WI38 (cell line): ENCODE measurements around the gene SUSD2.

Experiments
- H3K4me3 ChIP-seq: 2 replicates; pipeline ENCODE4 v1.5.1; 2011; ENCODE audit warnings: low read depth, mild to moderate bottlenecking, control low read depth, low read length
- CTCF ChIP-seq: IDR thresholded peaks from 2 replicates; pipeline ENCODE4 v1.5.1; 2012; ENCODE audit warnings: low read depth, mild to moderate bottlenecking, control low read depth, low read length

The SUSD2 gene

GRCh38 chr22:24177045-24177444 is 4.2 kb upstream of the SUSD2 start:
- no peak for TF ChIP-seq CTCF

GRCh38 chr22:24177456-24177855 is 3.8 kb upstream of the SUSD2 start:
- no peak overlapping the region for H3K4me3 ChIP-seq
- no peak for TF ChIP-seq CTCF

More at GRCh38 chr22:24177045-24177444, 4.2 kb upstream of the SUSD2 start:
- no peak overlapping the region for H3K4me3 ChIP-seq

GRCh38 chr22:24178021-24178431 is 3.3 kb upstream of the SUSD2 start:
- H3K4me3 ChIP-seq: no peak overlapping the region
- no peak for TF ChIP-seq CTCF

GRCh38 chr22:24178502-24179440 is 2.5 kb upstream of the SUSD2 start:
- H3K4me3 ChIP-seq: no peak overlapping the region
- no peak; the same call in 1 of the 2 replicates for TF ChIP-seq CTCF

GRCh38 chr22:24179478-24180210 is 1.6 kb upstream of the SUSD2 start:
- H3K4me3 ChIP-seq: no peak overlapping the region
- TF ChIP-seq CTCF: no peak

GRCh38 chr22:24180316-24181087 is 785 bp upstream of the SUSD2 start:
- no peak for TF ChIP-seq CTCF
- H3K4me3 ChIP-seq: no peak overlapping the region
